CD4-positive, alpha-beta T cell (primary cell): ENCODE data around the gene CLSTN2. TPM values are rescaled to one million over a fixed set of nuclear protein-coding genes. Genes with fewer than 3 reads are reported as not detected.

ENCODE experiments used
- ATAC-seq: fragments of 200-7000 bp; cut with Tn5 transposase; one replicate; pipeline ENCODE4 v1.10.0; 2022; ENCODE audit warnings: mild to moderate bottlenecking; ENCODE audit not compliant: poor library complexity
- CTCF ChIA-PET: fragments of 350-600 bp; sonication (Branson Sonifier 250); formaldehyde crosslinking; loops from one replicate; lab custom pipeline; 2021; ENCODE audit warnings: antibody characterized with exemption, inconsistent platforms; lab: Charles Lee
- POLR2A ChIA-PET: fragments of 350-600 bp; sonication (Branson Sonifier 250); formaldehyde crosslinking; loops from one replicate; lab custom pipeline; 2021; ENCODE audit warnings: antibody characterized with exemption, inconsistent platforms; lab: Charles Lee
- DNase-seq, 14 experiments: peaks; one replicate each; pipeline ENCODE4 v3.0.0-alpha.2; 2013 to 2020; ENCODE audit warnings: mixed read lengths in 2 of 14
- H3K27ac ChIP-seq, 2 donors: one replicate each; pipeline versions ENCODE4 v1.5.1 to v1.7.0; 2013; ENCODE audit warnings: low read length in 2 of 2, low read depth in 1 of 2, mild to moderate bottlenecking in 1 of 2
- H3K27me3 ChIP-seq, 2 experiments: 1 replicate in 1 of 2; 2 replicates in 1 of 2; pipeline versions ENCODE4 v1.6.1 to v1.7.0; 2013; ENCODE audit warnings: low read length in 2 of 2, control low read depth in 1 of 2, mild to moderate bottlenecking in 1 of 2, moderate library complexity in 1 of 2; ENCODE audit not compliant: insufficient read depth in 2 of 2, control insufficient read depth in 1 of 2
- H3K36me3 ChIP-seq: one replicate; pipeline ENCODE4 v1.6.1; 2013; ENCODE audit warnings: low read length, control low read depth; ENCODE audit not compliant: insufficient read depth
- H3K4me1 ChIP-seq: one replicate; pipeline ENCODE4 v1.6.1; 2013; ENCODE audit warnings: low read length, control low read depth; ENCODE audit not compliant: insufficient read depth
- H3K4me3 ChIP-seq: one replicate; pipeline ENCODE4 v1.5.1; 2013; ENCODE audit warnings: mild to moderate bottlenecking, low read length, moderate library complexity
- H3K9me3 ChIP-seq, 2 experiments: 1 replicate in 1 of 2; 2 replicates in 1 of 2; pipeline versions ENCODE4 v1.6.1 to v1.7.0; 2013; ENCODE audit warnings: low read length in 2 of 2, mild to moderate bottlenecking in 2 of 2, control low read depth in 1 of 2, moderate library complexity in 1 of 2; ENCODE audit not compliant: control insufficient read depth in 1 of 2, insufficient read depth in 1 of 2
- H3K27ac Mint-ChIP-seq: one replicate; pipeline ENCODE4 v1.8.0; 2020; ENCODE audit warnings: mixed read lengths
- H3K27me3 Mint-ChIP-seq: one replicate; pipeline ENCODE4 v1.8.0; 2021; ENCODE audit warnings: mixed read lengths
- H3K36me3 Mint-ChIP-seq: one replicate; pipeline ENCODE4 v1.8.0; 2021; ENCODE audit warnings: low read depth, mixed read lengths
- H3K4me1 Mint-ChIP-seq: one replicate; pipeline ENCODE4 v1.8.0; 2021; ENCODE audit warnings: low read depth, mixed read lengths
- H3K4me3 Mint-ChIP-seq: one replicate; pipeline ENCODE4 v1.8.0; 2020; ENCODE audit warnings: mild to moderate bottlenecking, mixed read lengths
- H3K9me3 Mint-ChIP-seq: one replicate; pipeline ENCODE4 v1.8.0; 2020; ENCODE audit warnings: mixed read lengths
- CTCF ChIP-seq: fragments of 200-600 bp; IDR thresholded peaks from one replicate; pipeline ENCODE4 v1.8.0; 2022; ENCODE audit warnings: antibody characterized with exemption, mild to moderate bottlenecking
- intact Hi-C, 2 experiments: fragments of 100-400 bp; cut with DNase I in 1 of 2; cut with micrococcal nuclease in 1 of 2; formaldehyde crosslinking; loops; one replicate each; pipeline versions ENCODE4 v1.15.1 to v1.9.0; 2023 to 2025; cut with DNase I, micrococcal nuclease
- total RNA-seq, 174 experiments: library from RNA in 2 of 174; stranded (reverse) in 2 of 174; gene quantifications; one replicate each; pipeline ENCODE4 v1.2.3 and lab custom pipeline; 2021 to 2026

The CLSTN2 gene
- total RNA-seq, 2 experiments from 2014 or later: not detected

- Histone ChIP-seq H3K9me3 (no peaks in the 10 kb centered on the region), H3K27ac (no peak overlapping the region), H3K4me1 (no peaks in the 10 kb centered on the region), H3K36me3 (no peaks in the 10 kb centered on the region), H3K4me3 (no peak overlapping the region), H3K27me3 (no peaks in the 10 kb centered on the region)
- peaks cover 4% of the 10 kb centered on the region for H3K9me3 Mint-ChIP-seq
- POLR2A ChIA-PET: no interaction called here
- CTCF ChIA-PET: no interaction called here
- H3K27ac Mint-ChIP-seq: no peak overlapping the region
- TF ChIP-seq CTCF: no peak
- DNase-seq: no peak
- peaks cover 8% of the 10 kb centered on the region for H3K27me3 Mint-ChIP-seq
- intact Hi-C loops: no loop called here
- ATAC-seq: no peak
- no peaks in the 10 kb centered on the region for H3K4me1 Mint-ChIP-seq
- H3K4me3 Mint-ChIP-seq: no peak overlapping the region
- no peaks in the 10 kb centered on the region for H3K36me3 Mint-ChIP-seq
Measured at GRCh38 chr3:140164156-140164555, 229.2 kb downstream of the CLSTN2 start.

DNA sequence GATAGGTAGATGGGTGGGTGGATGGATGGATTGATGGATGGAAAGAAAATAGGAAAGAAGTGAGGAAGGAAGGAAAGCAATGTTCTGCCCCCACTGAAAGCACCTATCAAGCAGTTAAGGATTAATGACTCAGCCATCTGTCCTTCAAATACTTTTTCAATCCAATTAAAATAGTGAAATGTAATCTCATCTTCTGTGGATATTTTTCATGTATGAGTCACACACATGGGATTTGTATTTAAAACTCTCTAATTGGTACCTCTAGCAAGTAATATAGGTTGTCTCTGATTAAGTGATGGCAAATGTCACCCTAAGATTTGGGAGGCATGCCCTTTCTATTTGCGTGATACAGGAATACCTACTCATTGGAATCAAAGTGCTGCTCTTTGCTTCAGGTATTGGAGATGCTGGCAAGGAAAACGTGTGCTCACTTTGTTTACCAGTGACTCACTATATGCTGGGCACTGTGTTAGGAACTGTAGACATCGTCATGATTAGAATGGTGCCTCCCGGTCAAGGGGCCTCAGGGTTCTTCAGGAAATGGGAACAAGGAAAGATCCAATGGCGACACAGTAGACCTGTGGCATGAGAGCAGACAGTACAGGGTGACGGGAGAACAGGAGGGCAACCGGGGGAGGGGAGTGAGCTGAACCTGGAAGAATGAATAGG lies 230.1 kb downstream of the CLSTN2 start:
- Mint-ChIP-seq H3K4me1 (no peaks in the 10 kb centered on the region), H3K27me3 (peaks cover 8% of the 10 kb centered on the region), H3K27ac (no peak overlapping the region), H3K36me3 (no peaks in the 10 kb centered on the region), H3K4me3 (no peak overlapping the region), H3K9me3 (peaks cover 4% of the 10 kb centered on the region)
- H3K27me3 ChIP-seq: no peaks in the 10 kb centered on the region
- no peak overlapping the region for H3K27ac ChIP-seq
- intact Hi-C loops: no loop called here
- H3K9me3 ChIP-seq: no peaks in the 10 kb centered on the region
- no peaks in the 10 kb centered on the region for H3K36me3 ChIP-seq
- no peaks in the 10 kb centered on the region for H3K4me1 ChIP-seq
- ATAC-seq (no peak), DNase-seq (no peak)
- ChIA-PET CTCF (no interaction called here), POLR2A (no interaction called here)
- no peak overlapping the region for H3K4me3 ChIP-seq
- TF ChIP-seq CTCF: no peak

DNA sequence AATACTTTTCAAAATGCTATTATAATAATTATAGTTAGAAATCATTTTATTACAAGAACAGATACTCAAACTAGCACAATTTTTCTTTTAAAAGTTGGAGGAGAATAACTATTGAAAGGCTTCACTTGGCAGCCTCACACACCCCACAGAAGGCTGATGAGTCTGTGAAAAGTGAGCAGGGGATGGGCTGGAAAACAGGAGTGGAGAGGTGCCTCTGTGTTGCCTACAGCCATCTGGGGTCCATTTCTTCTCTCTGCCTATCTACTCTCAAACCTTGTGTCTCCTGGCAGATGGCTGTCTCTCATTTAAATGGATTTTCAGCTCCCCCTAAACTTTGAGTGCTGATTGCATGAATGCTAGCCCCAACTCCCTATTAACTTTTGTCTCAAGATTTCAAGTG lies 230.8 kb downstream of the CLSTN2 start:
- ChIA-PET CTCF (no interaction called here), POLR2A (no interaction called here)
- intact Hi-C loops: no loop called here
- H3K36me3 Mint-ChIP-seq: no peaks in the 10 kb centered on the region
- H3K36me3 ChIP-seq: no peaks in the 10 kb centered on the region
- H3K9me3 Mint-ChIP-seq: peaks cover 4% of the 10 kb centered on the region
- H3K4me3 Mint-ChIP-seq: no peak overlapping the region
- H3K4me3 ChIP-seq: no peak overlapping the region
- no peaks in the 10 kb centered on the region for H3K27me3 ChIP-seq
- TF ChIP-seq CTCF: no peak
- H3K4me1 Mint-ChIP-seq: no peaks in the 10 kb centered on the region
- H3K27ac Mint-ChIP-seq: no peak overlapping the region
- DNase-seq (no peak), ATAC-seq (no peak)
- peaks cover 8% of the 10 kb centered on the region for H3K27me3 Mint-ChIP-seq
- H3K9me3 ChIP-seq: no peaks in the 10 kb centered on the region
- no peaks in the 10 kb centered on the region for H3K4me1 ChIP-seq
- no peak overlapping the region for H3K27ac ChIP-seq
